Tibial nerve (tissue), 4 donors: ENCODE data around the gene WASF3.

Source experiments
- CTCF ChIP-seq, 5 experiments: fragments of 200-600 bp in 3 of 5; fragments of 450-650 bp in 2 of 5; sonication (generic) in 3 of 5; IDR thresholded peaks; one replicate each; pipeline ENCODE4 v1.5.1; 2016 to 2019; ENCODE audit warnings: antibody characterized with exemption in 5 of 5, mild to moderate bottlenecking in 3 of 5, moderate library complexity in 2 of 5
- EP300 ChIP-seq, 2 donors: sonication (generic); formaldehyde crosslinking; IDR thresholded peaks; one replicate each; pipeline ENCODE4 v1.6.1; 2017; ENCODE audit warnings: antibody characterized with exemption in 2 of 2, mild to moderate bottlenecking in 1 of 2
- POLR2A ChIP-seq, 2 donors: fragments of 450-650 bp; IDR thresholded peaks; one replicate each; pipeline ENCODE4 v1.6.1; 2017; ENCODE audit warnings: antibody characterized with exemption in 2 of 2, mild to moderate bottlenecking in 2 of 2, moderate library complexity in 2 of 2

- TF ChIP-seq EP300 (IDR thresholded peaks at IDR 0.05) = no peak
- TF ChIP-seq POLR2A (IDR thresholded peaks at IDR 0.05) = no peak
- no peak for TF ChIP-seq CTCF (IDR thresholded peaks at IDR 0.05)
These were observed 41.8 kb upstream of the WASF3 start for GRCh38 chr13:26515721-26516120.
